Caco-2 (cell line): ENCODE measurements around the gene SLIT3. TPM values are rescaled to one million over a fixed set of nuclear protein-coding genes. Genes with fewer than 3 reads are reported as not detected.

Experiments used
- BruUV-seq: library from RNA; stranded (reverse); fragments of 400-500 nt; replicated peaks from 2 replicates; lab custom pipeline; 2021; lab: Mats Ljungman, UMichigan
- CTCF ChIA-PET: fragments of 300-600 bp; sonication (Branson Sonifier 250); formaldehyde crosslinking; loops from one replicate; lab custom pipeline; 2022; ENCODE audit warnings: antibody characterized with exemption; lab: Charles Lee
- POLR2A ChIA-PET: fragments of 300-600 bp; sonication (Branson Sonifier 250); formaldehyde crosslinking; loops from one replicate; lab custom pipeline; 2022; ENCODE audit warnings: antibody characterized with exemption; lab: Charles Lee
- DNase-seq, 2 experiments: peaks; one replicate each; pipeline versions ENCODE4 v3.0.0 to v3.0.0-alpha.2; 2020 to 2022
- H3K27me3 ChIP-seq: replicated peaks from 2 replicates; pipeline ENCODE4 v1.6.0; 2011; ENCODE audit warnings: low read length; ENCODE audit not compliant: control insufficient read depth, insufficient read depth
- H3K36me3 ChIP-seq: 2 replicates; pipeline ENCODE4 v1.5.1; 2011; ENCODE audit warnings: low read length; ENCODE audit not compliant: control insufficient read depth, insufficient read depth
- H3K4me1 ChIP-seq: fragments of 250-450 bp; sonication (Bioruptor Pico); 2 replicates; pipeline ENCODE4 v1.5.1; 2020; ENCODE audit warnings: mild to moderate bottlenecking
- H3K4me3 ChIP-seq: 2 replicates; pipeline ENCODE4 v1.5.1; 2011; ENCODE audit warnings: low read depth, mild to moderate bottlenecking, control low read depth, low read length
- H3K9me3 ChIP-seq: fragments of 250-450 bp; sonication (Bioruptor Pico); 2 replicates; pipeline ENCODE4 v1.5.1; 2020; ENCODE audit warnings: mild to moderate bottlenecking, moderate library complexity
- H3K27ac Mint-ChIP-seq: one replicate; pipeline ENCODE4 v1.8.0; 2022; ENCODE audit warnings: mixed read lengths; ENCODE audit not compliant: unreplicated experiment
- H3K27me3 Mint-ChIP-seq: one replicate; pipeline ENCODE4 v1.8.0; 2022; ENCODE audit warnings: mixed read lengths; ENCODE audit not compliant: insufficient read depth, unreplicated experiment
- H3K36me3 Mint-ChIP-seq: one replicate; pipeline ENCODE4 v1.8.0; 2022; ENCODE audit warnings: mild to moderate bottlenecking, mixed read lengths; ENCODE audit not compliant: insufficient read depth, unreplicated experiment
- H3K4me1 Mint-ChIP-seq: one replicate; pipeline ENCODE4 v1.8.0; 2022; ENCODE audit warnings: low read depth, mixed read lengths; ENCODE audit not compliant: unreplicated experiment
- H3K4me3 Mint-ChIP-seq: one replicate; pipeline ENCODE4 v1.8.0; 2022; ENCODE audit warnings: mild to moderate bottlenecking, moderate library complexity, mixed read lengths; ENCODE audit not compliant: unreplicated experiment
- H3K9me3 Mint-ChIP-seq: one replicate; pipeline ENCODE4 v1.8.0; 2022; ENCODE audit warnings: mixed read lengths; ENCODE audit not compliant: unreplicated experiment
- intact Hi-C: fragments of 100-400 bp; cut with micrococcal nuclease; formaldehyde crosslinking; loops from one replicate; pipeline ENCODE4 v1.10.0; 2022; ENCODE audit not compliant: unreplicated experiment
- total RNA-seq: library from RNA; stranded (reverse); gene quantifications from 2 replicates; pipeline ENCODE4 v1.2.3, GENCODE V29; 2022
- TF ChIP-seq, protein P1 (sequence below), 2 experiments: fragments of 200-600 bp in 1 of 2; IDR thresholded peaks; 1 replicate in 1 of 2; 2 replicates in 1 of 2; pipeline versions ENCODE4 v1.5.1 to v1.8.0; 2011 to 2022; ENCODE audit warnings: antibody characterized with exemption in 1 of 2, control low read depth in 1 of 2, inconsistent platforms in 1 of 2, low read depth in 1 of 2, low read length in 1 of 2, mild to moderate bottlenecking in 1 of 2, moderate library complexity in 1 of 2; ENCODE audit not compliant: insufficient read depth in 1 of 2, severe bottlenecking in 1 of 2, unreplicated experiment in 1 of 2

SLIT3 gene
- total RNA-seq, 1 experiment from 2014 or later: 2.1 TPM

GRCh38 chr5:169335806-169336205 lies 34.9 kb upstream of the SLIT3 start:
- Histone ChIP-seq H3K4me3 (no peak overlapping the region), H3K36me3 (no peaks in the 10 kb centered on the region), H3K9me3 (no peaks in the 10 kb centered on the region), H3K4me1 (0 out of 2 replicates have a peak, but pooled peaks cover 8% of the 10 kb centered on the region), H3K27me3 (no peaks in the 10 kb centered on the region)
- no peak for DNase-seq
- H3K36me3 Mint-ChIP-seq: no peaks in the 10 kb centered on the region
- BruUV-seq: no TSS peak
- H3K27me3 Mint-ChIP-seq: no peaks in the 10 kb centered on the region
- CTCF ChIA-PET: no interaction called here
- H3K4me3 Mint-ChIP-seq: no peak overlapping the region
- POLR2A ChIA-PET: no interaction called here
- H3K27ac Mint-ChIP-seq: no peak overlapping the region
- intact Hi-C loops: no loop called here
- H3K4me1 Mint-ChIP-seq: no peaks in the 10 kb centered on the region
- TF ChIP-seq, protein P1, sequence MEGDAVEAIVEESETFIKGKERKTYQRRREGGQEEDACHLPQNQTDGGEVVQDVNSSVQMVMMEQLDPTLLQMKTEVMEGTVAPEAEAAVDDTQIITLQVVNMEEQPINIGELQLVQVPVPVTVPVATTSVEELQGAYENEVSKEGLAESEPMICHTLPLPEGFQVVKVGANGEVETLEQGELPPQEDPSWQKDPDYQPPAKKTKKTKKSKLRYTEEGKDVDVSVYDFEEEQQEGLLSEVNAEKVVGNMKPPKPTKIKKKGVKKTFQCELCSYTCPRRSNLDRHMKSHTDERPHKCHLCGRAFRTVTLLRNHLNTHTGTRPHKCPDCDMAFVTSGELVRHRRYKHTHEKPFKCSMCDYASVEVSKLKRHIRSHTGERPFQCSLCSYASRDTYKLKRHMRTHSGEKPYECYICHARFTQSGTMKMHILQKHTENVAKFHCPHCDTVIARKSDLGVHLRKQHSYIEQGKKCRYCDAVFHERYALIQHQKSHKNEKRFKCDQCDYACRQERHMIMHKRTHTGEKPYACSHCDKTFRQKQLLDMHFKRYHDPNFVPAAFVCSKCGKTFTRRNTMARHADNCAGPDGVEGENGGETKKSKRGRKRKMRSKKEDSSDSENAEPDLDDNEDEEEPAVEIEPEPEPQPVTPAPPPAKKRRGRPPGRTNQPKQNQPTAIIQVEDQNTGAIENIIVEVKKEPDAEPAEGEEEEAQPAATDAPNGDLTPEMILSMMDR (IDR thresholded peaks at IDR 0.05; ENCODE audit: insufficient read depth in 1 of 2, low read depth in 1 of 2, low read length in 1 of 2, severe bottlenecking in 1 of 2, unreplicated experiment in 1 of 2): no peak
- no peaks in the 10 kb centered on the region for H3K9me3 Mint-ChIP-seq

GRCh38 chr5:169333518-169333917 lies 32.6 kb upstream of the SLIT3 start:
- intact Hi-C loops: no loop called here
- Mint-ChIP-seq H3K36me3 (no peaks in the 10 kb centered on the region), H3K27ac (no peak overlapping the region), H3K4me3 (no peak overlapping the region), H3K4me1 (no peaks in the 10 kb centered on the region), H3K9me3 (no peaks in the 10 kb centered on the region), H3K27me3 (no peaks in the 10 kb centered on the region)
- ChIA-PET POLR2A (no interaction called here), CTCF (no interaction called here)
- no peak overlapping the region for H3K4me3 ChIP-seq
- H3K4me1 ChIP-seq: 0 out of 2 replicates have a peak, but pooled peaks cover 8% of the 10 kb centered on the region
- H3K9me3 ChIP-seq: no peaks in the 10 kb centered on the region
- H3K36me3 ChIP-seq: no peaks in the 10 kb centered on the region
- H3K27me3 ChIP-seq: no peaks in the 10 kb centered on the region
- TF ChIP-seq, protein P1 (IDR thresholded peaks at IDR 0.05; ENCODE audit: insufficient read depth in 1 of 2, low read depth in 1 of 2, low read length in 1 of 2, severe bottlenecking in 1 of 2, unreplicated experiment in 1 of 2): no peak
- no TSS peak for BruUV-seq
- no peak for DNase-seq

DNA sequence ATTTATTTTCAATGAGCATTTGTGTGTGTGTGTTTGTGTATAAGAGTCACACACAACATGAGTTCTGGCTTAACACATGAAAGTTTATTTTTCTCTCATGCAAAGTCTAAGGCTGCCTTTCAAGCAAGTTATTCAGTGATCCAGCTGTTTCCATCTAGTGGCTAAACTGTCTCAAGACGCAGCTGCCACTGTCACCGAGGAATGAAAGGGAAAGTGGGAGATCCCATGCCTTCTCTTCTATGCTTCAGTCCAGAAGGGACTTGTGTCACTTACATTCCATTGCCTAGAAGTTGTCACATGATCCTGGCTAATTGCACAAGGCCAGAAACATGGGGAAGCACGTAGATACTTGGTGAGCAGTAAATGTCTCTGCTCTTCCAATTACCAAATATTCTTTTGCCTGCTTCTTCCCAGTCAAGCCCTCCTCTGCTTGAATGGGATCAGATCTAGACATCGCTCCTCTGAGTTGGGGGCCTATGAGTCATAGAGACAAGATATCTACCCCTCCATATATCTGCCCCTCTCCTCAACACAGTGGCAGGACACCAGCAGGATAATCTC lies 30.4 kb upstream of the SLIT3 start:
- no TSS peak for BruUV-seq
- intact Hi-C loops: loop anchor here (2.0 kb wide), 1 partner anchor 215 kb away; no protein-coding TSS in a partner anchor
- ChIA-PET CTCF (interaction anchor here (1.0 kb wide), 1 partner anchor 344 kb away, joined by 3 read pairs; no protein-coding TSS in a partner anchor), POLR2A (no interaction called here)
- H3K27ac Mint-ChIP-seq: no peak overlapping the region
- H3K9me3 Mint-ChIP-seq: no peaks in the 10 kb centered on the region
- Histone ChIP-seq H3K4me3 (no peak overlapping the region), H3K9me3 (no peaks in the 10 kb centered on the region), H3K4me1 (0 out of 2 replicates have a peak, but pooled peaks cover 8% of the 10 kb centered on the region), H3K36me3 (no peaks in the 10 kb centered on the region), H3K27me3 (no peaks in the 10 kb centered on the region)
- TF ChIP-seq, protein P1 (IDR thresholded peaks at IDR 0.05; ENCODE audit: insufficient read depth in 1 of 2, low read depth in 1 of 2, low read length in 1 of 2, severe bottlenecking in 1 of 2, unreplicated experiment in 1 of 2): peak; percentile 41 to 42
- no peaks in the 10 kb centered on the region for H3K4me1 Mint-ChIP-seq
- H3K4me3 Mint-ChIP-seq: no peak overlapping the region
- no peaks in the 10 kb centered on the region for H3K27me3 Mint-ChIP-seq
- H3K36me3 Mint-ChIP-seq: no peaks in the 10 kb centered on the region
- peak; percentile 55 to 60 for DNase-seq
